AG09309 (cell line): Measurements from ENCODE around the gene PSMD13.
"Not testable (repeated sequence)": the region's sequence is repeated elsewhere in the genome, so short reads cannot be mapped to it uniquely, and the experiment has no call there.

ENCODE experiments used
- DNase-seq: peaks from one replicate; pipeline ENCODE4 v3.0.0-alpha.2; 2010; ENCODE audit warnings: low read depth
- H3K4me3 ChIP-seq: 2 replicates; pipeline ENCODE4 v1.5.1; 2011; ENCODE audit warnings: mild to moderate bottlenecking, low read depth, low read length, moderate library complexity; ENCODE audit not compliant: control insufficient read depth
- CTCF ChIP-seq: IDR thresholded peaks from 2 replicates; pipeline ENCODE4 v1.5.1; 2011; ENCODE audit warnings: mild to moderate bottlenecking, low read depth, low read length, inconsistent platforms; ENCODE audit not compliant: insufficient read depth, control insufficient read depth; ENCODE audit errors: missing control alignments

The PSMD13 gene

DNA sequence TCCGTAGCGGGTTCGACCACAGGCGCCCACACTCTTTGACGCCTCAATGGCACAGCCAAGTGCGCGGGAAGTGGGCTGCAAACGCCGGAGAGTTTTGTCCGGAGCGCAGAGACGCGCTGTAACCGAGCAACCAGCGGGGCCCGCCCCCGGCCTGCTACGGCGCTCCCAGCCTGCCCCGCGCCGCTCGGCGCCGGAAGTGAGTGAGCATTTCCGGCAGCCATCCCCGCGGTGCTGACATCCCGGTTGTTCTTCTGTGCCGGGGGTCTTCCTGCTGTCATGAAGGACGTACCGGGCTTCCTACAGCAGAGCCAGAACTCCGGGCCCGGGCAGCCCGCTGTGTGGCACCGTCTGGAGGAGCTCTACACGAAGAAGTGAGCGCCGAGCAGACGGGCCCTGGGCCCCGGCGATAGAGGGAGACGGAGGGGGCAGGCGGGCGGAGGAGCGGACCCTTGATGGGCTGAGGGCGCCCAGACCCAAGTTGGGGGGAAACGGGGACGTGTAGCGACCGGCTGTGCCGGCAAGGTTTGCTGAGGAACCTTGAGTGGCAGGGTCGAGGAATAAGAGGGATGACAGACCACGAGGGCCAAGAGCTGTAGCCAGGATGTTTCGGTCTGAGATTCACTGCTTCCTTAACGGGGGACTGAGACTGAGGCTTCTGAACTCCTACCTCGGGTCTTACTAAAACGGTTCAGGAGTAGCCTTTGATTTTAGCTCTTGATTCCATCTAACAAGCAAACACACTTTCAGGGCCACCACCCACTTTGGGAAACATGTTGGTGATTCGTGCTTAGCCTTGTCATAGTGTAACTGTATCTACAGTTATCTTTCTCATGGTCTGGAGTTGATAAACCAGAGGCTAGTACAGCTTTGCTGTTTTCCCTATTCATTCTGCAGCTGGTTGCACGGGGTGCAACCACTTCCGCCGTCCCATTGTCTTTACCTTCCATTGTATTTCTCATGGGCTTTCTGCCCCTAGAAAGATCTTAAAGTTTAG lies at the start of gene PSMD13:
PSMD13 (plus strand) TSS at position 203 of the 994 bp plus-strand sequence; CDS start at position 277, 74 bp downstream.
- no peak for TF ChIP-seq CTCF
- peak; percentile 29 for DNase-seq

DNA sequence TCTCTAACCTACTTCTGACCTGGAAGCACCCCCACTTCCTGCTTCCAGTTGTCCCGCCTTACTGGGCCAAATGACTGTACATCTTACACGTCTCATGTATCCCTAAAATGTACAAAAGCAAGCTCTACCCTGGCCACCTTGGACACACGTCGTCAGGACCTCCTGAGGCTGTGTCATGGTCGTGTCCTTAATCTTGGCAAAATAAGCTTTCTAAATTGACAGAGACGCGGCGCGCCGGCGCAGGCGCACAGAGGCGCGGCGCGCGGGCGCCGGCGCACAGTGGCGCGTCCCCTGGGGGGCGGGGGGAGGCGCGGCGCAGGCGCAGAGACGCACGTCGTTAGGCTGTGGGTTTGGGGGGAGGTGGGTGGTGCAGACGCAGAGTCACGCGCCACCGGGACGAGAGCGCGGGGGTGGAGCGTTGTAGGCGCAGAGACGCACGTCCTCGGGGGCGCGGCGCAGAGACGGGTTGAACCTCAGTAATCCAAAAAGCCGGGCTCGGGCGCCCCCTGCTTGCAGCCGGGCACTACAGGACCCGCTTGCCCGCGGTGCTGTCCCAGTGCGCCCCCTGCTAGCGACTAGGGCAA lies 47.5 kb upstream of the PSMD13 start:
- DNase-seq, H3K4me3 ChIP-seq: not testable (repeated sequence)
- peak; percentile 5 for TF ChIP-seq CTCF

More for the DNA sequence above, at the start of gene PSMD13:
- H3K4me3 ChIP-seq: peak within 1 kb of the TSS; percentile 91

- H3K4me3 ChIP-seq, DNase-seq: not testable (repeated sequence)
These were observed 46.9 kb upstream of the PSMD13 start for GRCh38 chr11:189843-190311.

DNA sequence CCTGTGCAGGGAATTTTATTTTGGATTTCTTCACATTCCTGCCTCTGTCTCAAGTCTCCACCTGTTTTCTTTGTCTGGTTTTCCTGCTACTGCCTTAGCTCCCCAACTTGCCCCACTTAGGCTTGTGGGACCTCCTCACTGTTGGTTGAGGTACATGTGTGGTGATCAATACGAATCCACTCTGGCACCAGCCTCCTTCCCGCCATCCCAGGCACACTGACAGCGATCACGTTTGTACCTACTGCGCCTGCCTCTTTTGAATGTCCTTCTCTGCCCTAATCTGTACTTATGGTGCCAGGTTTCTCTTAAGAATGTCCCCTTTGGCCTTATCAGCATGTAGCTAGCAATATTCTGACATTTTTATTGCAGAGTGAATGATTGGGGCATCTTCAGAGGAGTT lies 46.2 kb upstream of the PSMD13 start:
- not testable (repeated sequence) for DNase-seq, H3K4me3 ChIP-seq

- not testable (repeated sequence) for DNase-seq, H3K4me3 ChIP-seq
- peak; percentile 35 for TF ChIP-seq CTCF
These were observed 45.0 kb upstream of the PSMD13 start for GRCh38 chr11:191490-192478.

DNA sequence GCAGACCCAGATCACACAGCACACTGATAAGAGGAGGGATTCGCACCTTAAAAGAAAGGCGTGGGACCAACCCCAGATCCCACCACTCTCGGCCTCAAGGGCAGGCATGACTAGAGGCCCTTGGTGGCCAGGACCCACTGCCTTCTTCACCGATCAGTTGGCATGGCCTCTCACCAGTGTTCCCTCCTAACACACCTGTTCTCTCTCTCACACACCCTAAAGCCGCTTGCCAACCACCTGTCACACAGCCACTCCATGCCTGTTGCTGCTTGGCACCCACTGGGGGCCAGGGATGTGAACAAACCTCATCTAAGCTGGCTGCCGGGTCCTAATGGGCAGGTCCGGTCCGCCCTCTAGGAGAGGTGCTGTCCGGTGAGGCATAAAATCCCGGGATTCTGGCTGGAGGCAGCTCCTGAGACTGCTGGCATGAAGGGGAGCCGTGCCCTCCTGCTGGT lies 44.1 kb upstream of the PSMD13 start, which contains the start of gene SCGB1C1:
SCGB1C1 (plus strand) TSS at position 405 of the 455 bp plus-strand sequence; CDS start at position 427, 22 bp downstream.
- H3K4me3 ChIP-seq, DNase-seq: not testable (repeated sequence)

DNA sequence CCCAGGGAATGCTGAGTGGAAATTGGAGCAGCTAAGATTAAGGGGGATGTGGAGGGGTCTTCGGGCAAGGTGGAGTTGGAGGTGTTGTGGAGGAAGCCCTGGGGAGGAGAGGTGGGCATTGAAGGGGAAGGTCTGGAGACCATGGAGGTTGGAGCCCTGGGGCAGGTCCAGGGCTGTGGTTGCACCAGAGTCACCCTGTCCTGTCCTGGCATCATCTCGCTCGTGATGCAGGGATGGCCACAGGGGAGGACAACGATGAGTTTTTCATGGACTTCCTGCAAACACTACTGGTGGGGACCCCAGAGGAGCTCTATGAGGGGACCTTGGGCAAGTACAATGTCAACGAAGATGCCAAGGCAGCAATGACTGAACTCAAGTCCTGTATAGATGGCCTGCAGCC lies 43.3 kb upstream of the PSMD13 start:
- not testable (repeated sequence) for DNase-seq, H3K4me3 ChIP-seq
